GM21367 (cell line): ENCODE results near the gene NR3C1.
"Not testable (repeated sequence)": the region's sequence is repeated elsewhere in the genome, so short reads cannot be mapped to it uniquely, and the experiment has no call there.

Experiments used
- ATAC-seq: cut with Tn5 transposase; IDR thresholded peaks from one replicate; pipeline ENCODE4 v1.9.1; 2021; ENCODE audit not compliant: unreplicated experiment

Gene NR3C1

DNA sequence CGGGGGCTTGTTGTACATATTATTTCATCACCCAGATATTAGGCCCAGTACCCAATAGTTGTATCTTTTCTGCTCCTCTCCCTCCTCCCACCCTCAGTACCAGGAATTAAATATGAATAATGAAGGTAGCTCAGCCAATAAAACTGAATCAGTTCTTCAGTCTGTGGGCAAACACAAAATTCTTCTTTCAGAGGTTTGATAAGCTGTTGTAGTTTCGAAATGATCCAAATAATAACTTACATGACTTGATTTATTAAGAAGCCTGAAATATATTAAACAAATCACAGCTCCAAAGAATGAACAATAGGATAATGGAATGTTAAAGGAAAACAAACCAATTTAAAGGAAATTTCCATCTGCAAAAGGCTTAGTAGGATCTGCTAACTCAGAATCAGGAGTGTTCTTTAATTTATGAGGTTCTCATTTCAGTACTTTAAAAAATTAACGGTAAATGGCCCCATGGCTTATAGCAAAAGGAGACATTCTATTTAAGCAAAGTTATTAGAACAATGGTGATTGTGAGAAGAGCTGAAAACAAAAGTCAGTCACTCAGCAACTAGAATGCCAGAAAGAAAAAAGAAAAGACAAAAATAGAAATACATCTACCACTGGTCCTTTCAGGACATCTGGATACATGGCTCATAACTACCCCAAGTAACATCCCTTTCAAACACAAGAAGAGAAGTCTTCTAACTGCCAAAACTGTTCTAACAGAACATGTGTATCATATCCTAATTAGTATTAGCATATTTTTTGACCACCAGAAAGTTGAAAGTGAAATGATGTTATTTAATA is 62.4 kb downstream of the NR3C1 start:
- ATAC-seq = no peak

DNA sequence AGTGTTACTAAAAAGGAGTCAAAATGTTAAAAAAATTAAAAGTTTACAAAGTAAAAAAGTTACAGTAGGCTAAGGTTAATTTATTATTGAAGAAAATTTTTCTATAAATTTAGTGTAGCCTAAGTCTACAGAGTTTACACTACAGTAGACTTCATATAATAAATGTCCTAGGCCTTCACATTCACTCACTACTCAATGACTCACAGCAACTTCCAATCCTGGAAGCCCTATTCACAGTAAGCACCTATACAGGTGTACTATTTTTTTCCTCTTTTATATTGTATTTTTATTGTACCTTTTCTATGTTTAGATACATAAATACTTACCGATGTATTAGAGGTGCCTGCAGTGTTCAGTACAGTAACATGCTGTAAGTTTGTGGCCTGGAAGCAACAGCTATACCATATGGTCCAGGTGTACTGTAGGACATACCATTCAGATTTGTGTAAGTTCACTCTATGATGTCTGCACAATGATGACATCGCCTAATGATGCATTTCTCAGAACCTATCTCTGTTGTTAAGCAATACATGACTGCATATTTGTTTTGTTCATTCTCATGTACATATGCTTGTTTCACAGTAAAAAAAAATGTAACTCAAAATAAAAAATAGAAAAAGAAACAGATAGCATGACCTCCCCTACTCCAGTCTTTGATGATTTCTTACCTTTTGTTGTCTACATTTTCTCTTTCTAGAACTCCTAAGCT is 64.7 kb downstream of the NR3C1 start:
- ATAC-seq = no peak

DNA sequence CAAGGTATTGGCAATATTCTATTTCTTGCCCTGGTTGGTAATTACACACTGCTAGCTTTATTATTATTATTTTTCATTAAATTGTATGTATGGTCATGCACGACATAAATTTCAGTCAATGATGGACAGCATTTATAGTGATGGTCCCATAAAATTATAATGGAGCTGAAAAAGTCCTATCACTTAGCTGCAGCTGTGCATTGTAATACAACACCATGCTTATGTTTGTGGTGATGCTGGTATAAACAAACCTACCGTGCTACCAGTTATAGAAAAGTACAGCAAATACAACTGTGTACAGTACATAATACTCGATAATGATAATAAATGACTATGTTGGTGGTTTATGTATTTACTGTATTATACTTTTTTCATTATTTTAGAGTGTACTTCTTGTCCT is 65.5 kb downstream of the NR3C1 start:
- ATAC-seq = no peak

DNA sequence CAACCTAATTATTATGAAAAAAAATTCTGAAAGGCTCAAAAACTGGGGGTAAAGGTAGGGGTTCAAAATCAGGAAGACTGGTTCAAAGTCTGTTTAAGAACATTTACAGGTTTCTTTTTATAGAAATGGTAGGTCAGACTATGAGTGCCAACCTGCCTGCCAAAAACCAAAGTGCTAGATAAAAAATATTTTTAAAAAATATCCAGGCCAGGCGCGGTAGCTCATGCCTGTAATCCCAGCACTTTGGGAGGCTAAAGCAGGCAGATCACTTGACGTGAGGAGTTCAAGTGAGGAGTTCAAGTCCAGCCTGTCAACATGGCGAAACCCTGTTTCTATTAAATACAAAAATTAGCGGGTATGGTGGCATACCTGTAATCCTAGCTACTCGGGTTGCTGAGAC is 67.0 kb downstream of the NR3C1 start:
- no peak for ATAC-seq

DNA sequence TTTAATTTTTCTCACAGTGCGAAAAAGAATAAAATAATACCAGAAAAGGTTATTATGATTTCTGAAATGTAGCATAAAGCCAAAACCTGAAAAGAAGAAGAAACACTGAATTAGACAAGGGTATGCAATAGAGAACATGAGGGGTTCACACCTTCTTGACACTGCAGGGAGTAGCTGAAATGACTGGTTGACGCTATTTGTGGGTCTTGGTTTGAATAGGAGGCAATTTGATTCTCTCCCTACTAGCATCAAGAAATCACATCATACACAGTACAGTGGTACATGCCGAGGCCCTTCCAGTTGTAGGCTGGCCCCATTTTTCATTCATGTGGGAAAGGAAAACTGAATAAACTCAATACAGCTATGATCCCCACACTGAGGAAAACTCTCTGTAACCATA is 68.6 kb downstream of the NR3C1 start:
- no peak for ATAC-seq

DNA sequence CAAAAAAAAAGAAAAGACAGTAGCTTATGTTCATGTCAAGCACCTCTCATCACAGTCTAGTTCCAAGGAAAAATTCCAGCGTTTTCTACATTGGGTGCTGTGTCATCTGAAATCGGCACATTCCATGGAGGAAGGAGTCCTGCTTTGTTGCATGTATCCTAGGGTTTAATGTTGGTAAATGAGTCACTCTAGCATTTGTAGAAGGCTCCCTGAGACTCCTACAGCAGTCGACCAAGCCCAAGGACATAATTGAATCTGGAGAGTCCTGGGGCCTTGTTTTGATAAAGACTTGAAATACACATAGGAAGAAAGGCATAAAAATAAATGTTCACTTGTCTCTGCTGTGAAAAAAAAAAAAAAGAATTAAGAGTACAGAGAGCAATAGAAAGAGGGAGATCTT is 69.1 kb downstream of the NR3C1 start:
- not testable (repeated sequence) for ATAC-seq

DNA sequence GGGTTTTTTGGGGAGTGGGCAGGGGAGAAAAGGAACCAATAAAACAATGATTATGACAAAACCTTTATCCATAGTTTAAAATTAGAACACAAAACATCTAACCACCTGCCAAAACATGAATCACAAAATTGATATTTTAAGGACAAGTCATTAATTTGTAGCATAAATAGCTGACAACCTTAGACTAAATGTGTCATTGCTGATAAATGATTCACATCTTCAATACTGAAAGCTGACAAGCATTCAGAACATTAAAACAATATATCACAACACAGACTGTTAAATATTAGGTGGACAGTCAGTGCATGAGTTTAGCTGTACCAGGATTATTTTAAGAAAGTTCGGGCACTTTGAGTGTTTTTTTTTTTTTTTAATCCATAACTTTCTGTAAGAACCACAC is 71.5 kb downstream of the NR3C1 start:
- no peak for ATAC-seq

DNA sequence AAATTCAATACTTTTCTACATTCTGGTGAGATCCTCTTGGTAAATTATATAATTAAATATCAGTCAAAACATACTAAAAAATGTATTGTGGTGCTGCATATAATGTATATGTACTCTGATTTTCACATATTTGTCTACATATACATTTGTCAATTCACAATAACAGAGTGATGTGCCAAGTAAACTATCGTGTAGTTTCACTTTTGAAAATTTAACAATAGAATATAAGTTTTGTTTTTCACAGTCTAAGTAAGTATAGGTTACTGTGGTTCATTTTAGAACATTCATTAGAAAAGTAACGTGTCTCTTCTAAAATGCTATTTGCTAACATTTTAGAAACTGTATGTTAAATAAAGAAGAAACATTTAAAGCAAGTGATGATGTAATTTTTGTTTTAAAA is 73.6 kb downstream of the NR3C1 start:
- no peak for ATAC-seq

DNA sequence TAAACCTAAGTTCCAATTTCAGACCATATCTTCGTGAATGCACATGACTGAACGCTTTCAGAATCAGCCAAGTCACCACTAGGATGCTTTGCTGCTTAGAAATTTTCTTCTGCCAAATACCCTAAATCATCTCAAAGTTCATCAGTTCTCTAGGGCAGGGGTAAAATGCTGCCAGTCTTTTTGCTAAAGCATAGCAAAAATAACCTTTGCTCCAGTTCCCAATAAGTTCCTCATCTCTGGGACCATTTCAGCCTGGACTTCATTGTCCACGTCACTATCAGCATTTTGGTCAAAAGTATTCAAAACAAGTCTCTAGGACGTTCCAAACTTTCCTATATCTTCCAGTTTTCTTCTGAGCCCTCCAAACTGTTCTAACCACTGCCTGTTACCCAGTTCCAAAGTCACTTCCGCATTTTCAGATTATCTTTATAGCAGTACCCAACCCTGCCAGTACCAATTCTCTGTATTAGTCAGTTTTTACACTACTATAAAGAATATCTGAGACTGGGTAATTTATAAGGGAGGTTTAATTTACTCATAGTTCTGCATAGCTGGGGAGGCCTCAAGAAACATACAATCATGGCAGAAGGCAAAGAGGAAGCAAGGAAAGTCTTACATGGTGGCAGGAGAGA is 74.8 kb downstream of the NR3C1 start:
- ATAC-seq = no peak

DNA sequence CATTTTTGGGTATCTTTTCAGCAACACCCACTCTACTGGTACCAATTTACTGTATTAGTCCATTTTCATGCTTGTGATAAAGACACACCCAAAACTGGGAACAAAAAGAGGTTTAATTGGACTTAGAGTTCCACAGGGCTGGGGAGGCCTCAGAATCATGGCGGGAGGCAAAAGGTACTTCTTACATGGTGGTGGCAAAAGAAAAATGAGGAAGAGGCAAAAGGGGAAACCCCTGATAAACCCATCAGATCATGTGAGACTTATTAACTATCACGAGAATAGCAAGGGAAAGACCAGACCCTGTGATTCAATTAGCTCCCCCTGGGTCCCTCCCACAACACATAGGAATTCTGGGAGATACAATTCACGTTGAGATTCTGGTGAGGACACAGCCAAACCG is 78.4 kb downstream of the NR3C1 start:
- not testable (repeated sequence) for ATAC-seq

DNA sequence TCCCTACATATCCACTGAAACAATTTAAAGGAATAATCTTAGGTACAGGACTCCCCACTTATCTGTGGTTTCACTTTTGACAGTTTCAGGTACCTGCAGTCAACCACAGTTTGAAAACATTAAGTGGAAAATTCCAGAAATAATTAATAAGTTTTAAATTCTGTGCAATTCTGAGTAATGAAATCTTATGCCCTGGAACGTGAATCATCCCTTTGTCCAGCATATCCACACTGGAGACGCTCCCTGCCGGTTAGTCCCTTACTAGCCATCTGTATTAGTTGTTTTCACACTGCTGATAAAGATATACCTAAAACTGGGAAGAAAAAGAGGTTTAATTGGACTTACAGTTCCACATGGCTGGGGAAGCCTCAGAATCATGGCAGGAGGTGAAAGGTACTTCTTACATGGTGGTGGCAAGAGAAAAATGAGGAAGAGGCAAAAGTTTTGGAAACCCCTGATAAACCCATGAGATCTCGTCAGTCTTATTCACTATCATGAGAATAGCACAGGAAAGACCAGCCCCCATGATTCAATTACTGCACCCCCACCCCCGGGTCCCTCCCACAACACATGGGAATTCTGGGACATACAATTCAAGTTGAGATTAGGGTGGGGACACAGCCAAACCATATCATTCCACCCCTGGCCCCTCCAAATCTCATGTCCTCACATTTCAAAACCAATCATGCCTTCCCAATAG is 80.4 kb downstream of the NR3C1 start:
- not testable (repeated sequence) for ATAC-seq

DNA sequence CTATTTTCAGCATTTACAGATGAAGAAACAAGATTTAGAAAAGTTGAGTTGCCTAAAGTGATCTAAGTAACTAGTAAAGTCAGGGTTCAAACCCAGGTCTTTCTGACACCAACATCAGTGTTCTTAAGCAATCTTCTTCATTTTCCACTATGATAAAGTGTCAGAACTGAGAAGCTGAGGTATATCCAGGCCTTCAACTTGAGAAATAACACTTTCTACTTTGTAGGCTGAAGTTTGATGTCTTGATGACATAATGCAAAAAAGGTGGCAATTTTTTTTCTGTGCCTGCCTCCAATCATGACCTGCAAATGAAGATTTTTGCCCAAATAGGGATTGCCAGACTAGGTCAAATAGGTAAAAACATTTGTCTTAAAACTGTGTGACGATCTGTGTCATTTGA is 81.3 kb downstream of the NR3C1 start:
- ATAC-seq = no peak

DNA sequence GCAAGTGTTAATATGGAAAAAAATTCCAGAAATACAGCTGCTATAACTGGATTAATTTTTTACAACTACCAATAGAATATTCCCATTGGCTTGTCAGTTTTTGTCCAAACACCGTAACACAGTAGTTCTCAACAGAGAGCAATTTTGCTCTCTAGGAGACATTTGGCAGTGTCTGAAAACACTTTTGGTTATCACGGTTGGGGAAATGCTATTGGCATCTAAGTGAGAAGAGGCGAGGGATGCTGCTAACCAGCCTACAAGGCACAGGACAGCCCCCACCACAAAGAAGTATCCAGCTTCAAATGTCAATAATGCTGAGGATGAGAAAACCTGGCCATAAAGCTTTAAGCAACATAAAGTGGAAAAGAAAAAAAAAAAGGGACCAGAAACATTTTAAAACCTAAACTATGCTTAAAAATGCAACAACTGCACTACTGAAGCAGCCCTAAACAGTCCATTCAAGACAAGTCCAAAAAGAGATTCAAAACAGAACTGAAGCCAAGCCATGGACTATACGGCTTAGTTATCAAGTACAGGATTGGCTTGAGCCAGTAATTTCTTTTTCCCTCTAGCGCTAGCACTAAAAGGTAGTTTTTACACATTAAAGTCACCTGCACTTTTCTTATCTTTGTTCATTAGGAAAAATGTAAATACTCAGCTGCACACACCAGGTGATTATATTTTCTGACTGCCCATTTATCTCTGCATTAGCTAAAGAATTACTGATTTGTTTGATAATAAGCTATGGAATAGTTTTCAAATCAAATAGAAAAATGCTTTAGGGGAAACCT is 83.9 kb downstream of the NR3C1 start:
- ATAC-seq = no peak

DNA sequence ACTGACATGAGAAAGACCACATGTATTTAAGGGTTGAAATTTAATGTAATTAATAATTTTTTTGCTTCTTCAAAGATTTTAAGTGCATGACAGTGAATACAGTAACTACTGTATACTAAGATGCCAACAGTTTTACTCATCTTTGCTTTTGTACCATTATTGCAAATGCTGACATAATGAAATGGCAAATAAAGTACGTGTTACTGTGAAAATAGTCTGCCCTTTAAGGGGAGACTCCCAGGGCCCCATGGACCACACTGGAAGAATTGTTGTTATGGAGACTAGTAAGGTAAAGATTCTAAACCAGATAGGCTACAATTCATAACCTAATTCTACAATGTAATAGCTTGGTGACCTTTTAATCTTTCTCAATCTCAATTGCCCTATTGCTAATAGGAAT is 84.7 kb downstream of the NR3C1 start:
- ATAC-seq = no peak

DNA sequence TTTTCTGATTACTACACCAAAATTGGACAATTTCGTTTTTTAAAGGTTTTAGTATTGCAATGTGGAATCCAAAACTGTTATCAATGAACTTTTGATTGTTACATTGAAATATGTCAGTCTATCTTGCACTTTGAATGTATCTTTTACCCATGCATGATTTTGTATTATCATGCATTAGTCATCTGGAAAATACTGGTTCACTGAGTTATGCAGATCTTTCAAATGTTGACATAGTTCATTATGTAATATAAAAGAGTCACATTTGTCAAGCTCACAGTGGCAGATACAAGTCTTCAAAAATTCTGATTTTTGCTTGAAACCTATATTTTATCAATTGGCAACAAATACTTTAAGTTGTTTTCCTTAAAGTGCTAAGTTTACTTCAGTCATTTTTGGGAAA is 85.2 kb downstream of the NR3C1 start:
- ATAC-seq = no peak

DNA sequence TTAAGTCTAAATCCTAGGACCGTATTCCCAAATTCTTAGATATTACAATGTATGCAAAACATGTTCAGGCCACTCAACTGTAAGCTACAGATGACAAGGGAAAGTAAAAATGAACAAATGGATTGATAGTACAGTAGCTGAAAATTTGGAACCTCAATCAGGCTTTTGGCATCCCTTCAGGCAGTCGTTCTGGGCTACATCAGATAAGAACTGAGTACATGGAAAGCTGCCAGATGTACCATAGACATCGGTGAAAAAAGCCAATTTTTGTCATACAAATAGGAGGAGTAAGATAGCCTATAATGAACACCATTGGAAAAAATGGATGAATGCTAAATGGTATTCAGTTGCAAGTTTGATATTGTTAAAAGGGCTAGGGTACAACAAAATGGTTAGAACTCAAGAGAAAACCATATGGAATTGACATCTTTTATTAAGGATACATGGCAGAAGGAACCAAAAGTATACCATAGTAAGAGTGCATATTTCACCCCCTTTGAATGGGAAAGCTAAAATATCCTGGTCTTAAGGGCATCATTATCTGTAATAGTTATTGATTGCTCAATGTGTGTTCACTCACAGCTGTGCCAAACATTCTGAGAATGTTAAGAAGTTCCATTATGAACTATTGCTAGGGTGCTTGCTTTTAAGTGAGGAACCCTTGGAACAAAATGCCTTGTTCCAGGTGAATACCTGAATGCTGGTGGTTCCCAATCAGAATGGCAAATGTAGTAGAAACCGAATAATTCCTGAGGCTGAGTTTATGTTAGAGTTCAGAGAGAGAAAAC is 86.4 kb downstream of the NR3C1 start:
- no peak for ATAC-seq

DNA sequence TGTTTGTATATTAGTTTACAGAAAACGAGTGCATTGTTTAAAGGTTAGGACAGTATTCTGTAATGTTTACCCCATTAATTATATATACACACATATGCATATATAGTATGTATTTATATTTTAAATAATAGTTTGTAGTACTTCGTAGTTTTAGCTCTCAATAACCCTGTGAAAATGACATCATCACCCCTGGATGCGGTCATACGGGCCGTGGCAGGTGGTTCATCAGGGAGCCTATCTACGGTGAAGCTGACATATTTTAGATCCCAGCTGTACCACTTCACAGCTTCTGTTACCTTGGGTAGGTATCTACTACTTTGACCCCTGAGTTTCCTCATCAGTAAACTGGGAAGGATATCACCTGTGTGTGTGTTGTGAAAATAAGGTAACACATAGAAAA is 87.1 kb downstream of the NR3C1 start:
- ATAC-seq = no peak

DNA sequence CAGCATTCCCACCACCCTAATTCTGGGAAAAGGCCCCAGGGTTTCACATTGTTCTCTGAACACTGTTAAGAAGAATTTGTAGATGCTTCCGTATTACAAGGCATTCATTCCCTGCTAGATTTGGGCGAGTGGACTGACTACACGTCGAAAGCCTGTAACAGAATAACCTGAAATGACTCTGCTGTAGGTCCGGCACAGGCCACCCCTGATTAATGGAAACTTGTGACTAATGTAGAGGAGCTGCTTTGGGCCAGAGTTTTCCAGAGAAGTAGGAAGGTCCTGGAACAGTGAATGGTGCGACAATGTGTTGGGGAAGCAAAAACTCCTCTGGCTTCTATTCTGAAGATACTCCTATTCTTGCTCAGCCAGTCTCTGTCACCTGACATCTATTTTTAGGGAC is 87.6 kb downstream of the NR3C1 start:
- no peak for ATAC-seq

DNA sequence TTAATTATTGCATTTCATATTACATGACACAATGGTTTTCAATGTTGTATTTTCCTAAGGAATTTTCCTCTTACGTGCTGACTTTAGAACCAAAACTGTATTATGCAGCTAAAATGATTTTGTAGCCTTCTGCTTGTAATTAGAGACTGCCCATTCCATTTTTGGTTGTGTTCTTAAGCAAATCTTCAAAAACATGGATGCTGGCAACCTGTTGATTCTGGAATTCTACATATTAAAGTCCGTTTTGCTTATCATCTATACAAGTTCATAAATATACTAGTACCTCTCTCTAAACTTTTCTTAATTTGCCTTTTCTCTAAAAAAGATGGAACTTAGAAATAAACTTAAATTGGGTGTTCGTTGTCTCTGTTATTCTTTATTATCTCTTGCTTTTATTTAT is 88.3 kb downstream of the NR3C1 start:
- ATAC-seq = no peak

DNA sequence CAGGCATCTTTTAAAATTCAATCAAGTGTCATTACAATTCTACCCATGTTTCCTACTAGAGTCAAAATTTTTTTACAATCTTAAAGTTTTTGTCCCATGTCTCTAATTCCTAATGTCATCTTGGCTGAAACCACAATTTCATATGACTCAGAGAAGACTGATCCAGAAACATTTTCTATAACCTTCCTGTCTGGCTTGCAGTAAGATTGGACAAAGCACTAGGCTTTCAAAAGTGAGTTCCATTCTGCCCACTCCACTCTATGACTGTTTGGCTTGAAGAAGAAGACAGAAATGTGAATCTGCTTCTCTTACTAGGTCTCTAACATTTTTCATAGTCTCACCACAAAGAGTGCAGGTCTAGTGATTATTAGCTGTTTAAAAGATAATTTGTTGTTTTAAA is 88.8 kb downstream of the NR3C1 start:
- ATAC-seq = no peak
